Activated naive CD4-positive, alpha-beta T cell treated with anti-CD3 and anti-CD28 coated beads for 36 hours (primary cell): Measurements from ENCODE around the gene ZNF350. TPM values are rescaled to one million over a fixed set of nuclear protein-coding genes. Genes with fewer than 3 reads are reported as not detected.

Experiments used
- CTCF ChIA-PET: fragments of 350-600 bp; sonication (Branson Sonifier 250); formaldehyde crosslinking; loops from one replicate; lab custom pipeline; 2021; ENCODE audit warnings: antibody characterized with exemption; lab: Charles Lee
- DNase-seq: peaks from one replicate; pipeline ENCODE4 v3.0.0-alpha.2; 2020
- H3K27ac Mint-ChIP-seq: one replicate; pipeline ENCODE4 v1.8.0; 2021; ENCODE audit warnings: mild to moderate bottlenecking, mixed read lengths
- H3K27me3 Mint-ChIP-seq: one replicate; pipeline ENCODE4 v1.8.0; 2021; ENCODE audit warnings: low read depth, mixed read lengths
- H3K36me3 Mint-ChIP-seq: one replicate; pipeline ENCODE4 v1.8.0; 2021; ENCODE audit warnings: low read depth, mixed read lengths
- H3K4me1 Mint-ChIP-seq: one replicate; pipeline ENCODE4 v1.8.0; 2021; ENCODE audit warnings: low read depth, mixed read lengths
- H3K4me3 Mint-ChIP-seq: one replicate; pipeline ENCODE4 v1.8.0; 2021; ENCODE audit warnings: mild to moderate bottlenecking, moderate library complexity, mixed read lengths
- H3K9me3 Mint-ChIP-seq: one replicate; pipeline ENCODE4 v1.8.0; 2021; ENCODE audit warnings: mixed read lengths
- intact Hi-C: fragments of 100-400 bp; cut with micrococcal nuclease; formaldehyde crosslinking; loops from one replicate; pipeline ENCODE4 v1.15.1; 2023
- total RNA-seq, 2 experiments: library from RNA; stranded (reverse); gene quantifications; one replicate each; pipeline ENCODE4 v1.2.3, GENCODE V29; 2021

Gene ZNF350
- total RNA-seq, 2 experiments from 2014 or later: 6.6 to 6.7 TPM

DNA sequence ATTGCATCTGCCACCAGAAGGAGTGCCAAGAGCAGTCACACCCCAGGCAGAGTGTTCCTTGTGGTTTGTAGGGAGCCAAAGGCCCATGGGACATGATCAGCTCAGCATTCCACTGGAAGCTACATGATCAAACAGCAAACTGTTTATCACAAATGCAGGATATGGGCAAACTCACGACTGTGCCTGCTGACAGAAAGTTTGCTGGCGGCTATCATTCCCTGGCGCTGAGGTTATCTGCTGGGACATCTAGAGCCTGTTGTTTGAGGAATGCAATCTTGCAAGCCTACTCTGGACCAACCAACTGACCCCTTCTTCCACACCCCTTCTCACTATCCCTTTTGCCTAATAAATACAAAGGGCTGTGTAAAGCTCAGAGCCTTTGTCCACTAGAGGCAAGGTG, 67.0 kb downstream of the ZNF350 start:
- CTCF ChIA-PET: no interaction called here
- H3K27ac Mint-ChIP-seq: no peak overlapping the region
- H3K9me3 Mint-ChIP-seq: peaks cover 72% of the 10 kb centered on the region
- H3K4me3 Mint-ChIP-seq: no peak overlapping the region
- H3K36me3 Mint-ChIP-seq: peaks cover 31% of the 10 kb centered on the region
- H3K4me1 Mint-ChIP-seq: no peaks in the 10 kb centered on the region
- H3K27me3 Mint-ChIP-seq: no peaks in the 10 kb centered on the region
- intact Hi-C loops: loop anchor here (10.0 kb wide), 1 partner anchor 315 kb away; no protein-coding TSS in a partner anchor
- DNase-seq: no peak

DNA sequence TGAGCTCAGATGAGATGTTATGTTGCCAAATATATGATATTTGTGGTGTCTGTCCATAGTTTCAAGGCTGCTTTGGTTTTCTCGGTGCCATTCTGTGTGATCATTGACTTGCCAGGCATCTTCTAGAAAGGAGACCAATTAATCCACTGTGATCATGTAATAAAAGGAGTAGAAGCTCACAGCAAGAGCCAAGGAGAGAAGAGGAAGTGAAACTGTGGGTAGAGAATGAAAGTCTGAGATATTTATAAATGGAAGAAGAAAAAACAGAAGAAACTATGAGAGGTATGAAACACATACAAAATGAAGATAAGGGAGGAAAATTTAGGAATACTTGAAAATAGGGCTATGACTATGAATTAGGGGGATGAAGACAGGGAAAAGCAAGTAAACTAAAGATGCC, 70.5 kb downstream of the ZNF350 start:
- no peak overlapping the region for H3K27ac Mint-ChIP-seq
- H3K4me3 Mint-ChIP-seq: no peak overlapping the region
- intact Hi-C loops: no loop called here
- peaks cover 37% of the 10 kb centered on the region for H3K36me3 Mint-ChIP-seq
- H3K4me1 Mint-ChIP-seq: no peaks in the 10 kb centered on the region
- H3K27me3 Mint-ChIP-seq: no peaks in the 10 kb centered on the region
- DNase-seq: no peak
- CTCF ChIA-PET: no interaction called here
- peaks cover 63% of the 10 kb centered on the region for H3K9me3 Mint-ChIP-seq

DNA sequence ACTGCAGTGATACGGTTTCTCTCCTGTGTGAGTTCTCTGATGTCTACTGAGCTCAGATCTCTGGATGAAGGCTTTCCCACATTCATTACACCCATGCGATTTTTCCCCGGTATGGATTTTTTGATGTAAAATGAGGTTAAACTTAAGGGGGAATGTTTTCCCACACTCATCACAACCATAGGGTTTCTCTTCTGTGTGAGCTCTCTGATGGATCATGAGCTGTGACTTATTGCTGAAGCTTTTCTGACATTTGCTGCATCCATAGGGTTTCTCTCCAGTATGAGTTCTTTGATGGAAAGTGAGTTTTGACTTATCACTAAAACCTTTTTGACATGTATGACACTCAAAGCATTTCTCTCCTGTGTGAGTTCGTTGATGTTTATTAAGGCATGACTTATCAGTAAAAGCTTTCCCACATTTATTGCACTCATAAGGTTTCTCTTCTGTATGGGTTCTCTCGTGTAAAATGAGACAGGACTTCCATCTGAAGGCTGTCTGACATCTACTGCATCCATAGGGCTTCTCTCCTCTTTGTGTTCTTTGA, 71.2 kb downstream of the ZNF350 start:
- CTCF ChIA-PET: no interaction called here
- Mint-ChIP-seq H3K36me3 (peaks cover 38% of the 10 kb centered on the region), H3K27me3 (no peaks in the 10 kb centered on the region), H3K4me3 (no peak overlapping the region), H3K4me1 (no peaks in the 10 kb centered on the region), H3K9me3 (peaks cover 57% of the 10 kb centered on the region), H3K27ac (no peak overlapping the region)
- no peak for DNase-seq
- intact Hi-C loops: no loop called here

Other genes with a start within 250 kb of the ZNF350 start
- gene FPR1, start 235.0 kb downstream of the ZNF350 start, total RNA-seq: not detected
- gene FPR2, start 225.7 kb downstream of the ZNF350 start, total RNA-seq: not detected
- gene FPR3, start 191.7 kb downstream of the ZNF350 start, total RNA-seq: not detected
- gene ZNF577, start 98.9 kb downstream of the ZNF350 start, total RNA-seq: 1 to 10 TPM; 5.4 to 5.6 TPM
- gene ZNF649, start 81.8 kb downstream of the ZNF350 start, total RNA-seq: 10 to 100 TPM; 10.4 to 11.6 TPM
- 1 to 10 TPM; 2.0 to 3.1 TPM for gene ZNF613, start 59.4 kb downstream of the ZNF350 start, total RNA-seq
- gene ZNF615, start 21.4 kb upstream of the ZNF350 start, total RNA-seq: 1 to 10 TPM; 6.8 to 7.9 TPM
- 1 to 10 TPM; 7.5 to 8.2 TPM for gene ZNF614, start 41.5 kb upstream of the ZNF350 start, total RNA-seq
- gene ZNF432, start 62.0 kb upstream of the ZNF350 start, total RNA-seq: 1 to 10 TPM; 6.2 to 6.7 TPM
- 10 to 100 TPM; 13.3 to 15.5 TPM for gene ZNF841, start 108.9 kb upstream of the ZNF350 start, total RNA-seq
- gene ZNF616, start 153.1 kb upstream of the ZNF350 start, total RNA-seq: 1 to 10 TPM; 7.6 to 8.7 TPM
- gene ZNF836, start 184.8 kb upstream of the ZNF350 start, total RNA-seq: 10 to 100 TPM; 10.7 to 11.1 TPM
- gene PPP2R1A, start 203.2 kb upstream of the ZNF350 start, total RNA-seq: 100 to 1,000 TPM; 228 to 232 TPM